GM13977 (cell line): ENCODE data around the gene GSTP1.

ENCODE experiments used
- DNase-seq: peaks from one replicate; pipeline ENCODE4 v3.0.0; 2012; ENCODE audit warnings: low spot score
- in situ Hi-C: fragments of 300-500 bp; cut with MboI; formaldehyde crosslinking; loops from one replicate; pipeline ENCODE4 v1.12.0; 2022; ENCODE audit warnings: low sequenced_read_pairs, low pct_unique_long_range_greater_than_20kb, mixed read lengths, inconsistent platforms; ENCODE audit not compliant: unreplicated experiment
- TF ChIP-seq, protein P1 (sequence below): IDR thresholded peaks from 2 replicates; pipeline ENCODE4 v1.5.1; 2012; ENCODE audit warnings: mild to moderate bottlenecking, control low read depth; ENCODE audit not compliant: insufficient read depth; ENCODE audit errors: extremely low read depth, missing control alignments

The GSTP1 gene

GRCh38 chr11:67626970-67627369, 43.4 kb downstream of the GSTP1 start:
- TF ChIP-seq, protein P1, sequence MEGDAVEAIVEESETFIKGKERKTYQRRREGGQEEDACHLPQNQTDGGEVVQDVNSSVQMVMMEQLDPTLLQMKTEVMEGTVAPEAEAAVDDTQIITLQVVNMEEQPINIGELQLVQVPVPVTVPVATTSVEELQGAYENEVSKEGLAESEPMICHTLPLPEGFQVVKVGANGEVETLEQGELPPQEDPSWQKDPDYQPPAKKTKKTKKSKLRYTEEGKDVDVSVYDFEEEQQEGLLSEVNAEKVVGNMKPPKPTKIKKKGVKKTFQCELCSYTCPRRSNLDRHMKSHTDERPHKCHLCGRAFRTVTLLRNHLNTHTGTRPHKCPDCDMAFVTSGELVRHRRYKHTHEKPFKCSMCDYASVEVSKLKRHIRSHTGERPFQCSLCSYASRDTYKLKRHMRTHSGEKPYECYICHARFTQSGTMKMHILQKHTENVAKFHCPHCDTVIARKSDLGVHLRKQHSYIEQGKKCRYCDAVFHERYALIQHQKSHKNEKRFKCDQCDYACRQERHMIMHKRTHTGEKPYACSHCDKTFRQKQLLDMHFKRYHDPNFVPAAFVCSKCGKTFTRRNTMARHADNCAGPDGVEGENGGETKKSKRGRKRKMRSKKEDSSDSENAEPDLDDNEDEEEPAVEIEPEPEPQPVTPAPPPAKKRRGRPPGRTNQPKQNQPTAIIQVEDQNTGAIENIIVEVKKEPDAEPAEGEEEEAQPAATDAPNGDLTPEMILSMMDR = no peak
- in situ Hi-C loops = no loop called here
- DNase-seq = no peak

DNA sequence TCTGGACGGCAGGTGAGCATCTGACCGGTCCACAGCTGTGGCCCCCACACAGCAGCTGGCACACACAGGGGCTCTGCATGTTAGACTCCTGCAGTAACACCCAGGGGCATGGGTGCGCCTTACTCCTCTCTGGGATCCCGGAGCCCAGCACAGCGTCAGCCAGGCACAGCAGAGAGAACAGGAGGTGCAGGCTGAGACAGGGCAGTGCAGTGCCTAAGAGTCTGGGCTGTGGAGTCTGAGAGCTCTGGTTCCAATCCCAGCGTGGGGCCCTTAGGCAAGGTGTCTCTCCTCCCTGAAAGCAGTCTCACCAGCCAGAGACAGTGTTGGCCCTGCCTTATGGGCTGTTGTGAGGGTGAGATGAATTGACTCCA, 43.8 kb downstream of the GSTP1 start:
- TF ChIP-seq, protein P1 = no peak
- in situ Hi-C loops = no loop called here
- DNase-seq = no peak

- in situ Hi-C loops = no loop called here
- no peak for DNase-seq
- TF ChIP-seq, protein P1 = no peak
These were observed 44.4 kb downstream of the GSTP1 start for GRCh38 chr11:67627812-67628624.

DNA sequence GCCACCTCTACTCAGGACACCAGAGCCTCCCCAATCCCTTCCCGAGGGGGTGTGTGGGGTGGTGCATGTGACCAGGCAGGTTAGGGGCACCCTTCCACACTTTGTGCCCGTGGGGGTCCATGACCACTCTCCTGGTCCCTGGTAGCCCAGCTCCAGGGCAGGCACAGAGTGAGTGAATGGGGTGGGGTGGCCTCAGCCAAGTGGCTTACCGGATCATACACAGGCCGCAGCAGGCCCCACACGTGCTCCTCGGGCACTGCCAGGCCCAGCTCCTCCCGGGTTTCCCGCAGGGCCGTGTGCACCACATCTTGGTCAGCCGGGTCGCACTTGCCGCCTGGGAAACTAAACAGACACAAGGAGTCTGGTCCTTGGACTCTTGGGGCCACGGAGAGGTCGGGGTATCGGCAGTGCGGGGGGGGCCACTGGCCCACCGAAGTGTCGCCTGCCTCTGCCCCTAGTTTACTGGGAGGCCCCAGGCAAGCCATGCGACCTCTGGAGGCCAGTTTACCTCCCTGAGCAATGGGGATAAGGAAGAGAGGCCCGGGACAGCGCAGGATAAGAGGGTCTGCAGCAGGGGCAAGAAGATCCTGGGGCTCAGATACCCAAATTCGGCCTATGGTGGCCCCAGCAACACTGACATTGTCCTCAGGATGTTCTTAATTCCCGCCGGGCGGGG, 45.2 kb downstream of the GSTP1 start:
- DNase-seq = no peak
- in situ Hi-C loops = no loop called here
- TF ChIP-seq, protein P1 = no peak

DNA sequence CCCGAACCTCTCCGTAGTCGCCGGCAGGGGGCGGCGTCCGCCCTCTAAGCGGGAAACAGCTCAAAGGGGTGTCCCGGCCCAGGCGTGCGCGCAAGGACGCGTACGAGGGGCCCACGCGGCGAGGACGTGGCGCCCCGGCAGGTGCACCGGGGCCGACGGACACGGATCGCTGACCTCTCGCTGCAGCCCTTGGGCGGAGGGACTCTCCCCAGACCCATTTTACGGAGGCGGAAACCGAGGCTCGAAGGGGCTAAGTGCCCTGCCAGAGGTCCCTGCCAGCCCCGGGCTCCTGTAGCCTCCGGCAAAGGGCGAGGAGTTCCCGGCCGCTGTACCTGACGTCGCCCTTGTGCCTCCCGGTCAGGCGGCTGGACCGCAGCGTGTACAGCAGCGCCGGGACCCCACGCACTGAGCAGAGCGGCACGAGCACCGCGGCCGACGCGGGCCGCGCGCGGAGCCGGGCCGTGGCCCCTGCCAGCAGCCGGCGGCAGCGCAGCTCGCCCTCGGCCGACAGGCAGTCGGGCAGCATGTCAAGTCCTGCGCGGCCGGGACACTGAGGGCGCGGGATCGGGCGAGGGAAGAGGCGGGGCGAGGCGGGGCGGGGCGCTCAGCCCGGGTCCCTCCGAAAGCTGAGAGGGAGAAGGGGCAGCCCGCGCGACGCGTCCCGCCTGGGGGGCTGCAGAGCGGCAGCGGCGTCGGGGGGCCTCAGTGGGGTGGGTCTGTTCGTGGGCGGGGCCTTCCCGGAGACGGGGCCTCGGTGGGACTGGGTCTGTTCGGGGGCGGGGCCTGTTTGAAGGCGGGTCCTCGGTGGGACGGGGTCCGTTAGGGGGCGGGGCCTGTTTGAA, 46.0 kb downstream of the GSTP1 start, which contains the start of gene NUDT8:
Gene NUDT8, minus strand, starts transcription at position 552 of the 842 bp plus-strand sequence. Its CDS starts 26 bp downstream, at position 526.
- peak; percentile 88 for DNase-seq
- TF ChIP-seq, protein P1 = peak; percentile 87
- in situ Hi-C loops = no loop called here

- peak; percentile 100 for DNase-seq
- TF ChIP-seq, protein P1 = peak; percentile 85
- in situ Hi-C loops = no loop called here
These were observed 46.8 kb downstream of the GSTP1 start for GRCh38 chr11:67630228-67630942.
